GM18870 (cell line): ENCODE measurements around the gene HMG20A.

Experiments
- ATAC-seq: cut with Tn5 transposase; IDR thresholded peaks from one replicate; pipeline ENCODE4 v1.9.1; 2021; ENCODE audit warnings: moderate library complexity; ENCODE audit not compliant: unreplicated experiment

The HMG20A gene

GRCh38 chr15:77513226-77513625, 92.5 kb downstream of the HMG20A start:
- ATAC-seq = no peak

GRCh38 chr15:77514641-77515402, 94.1 kb downstream of the HMG20A start:
- no peak for ATAC-seq

GRCh38 chr15:77515613-77516012, 94.9 kb downstream of the HMG20A start:
- no peak for ATAC-seq

GRCh38 chr15:77516076-77516475, 95.4 kb downstream of the HMG20A start:
- no peak for ATAC-seq

GRCh38 chr15:77516786-77517185, 96.1 kb downstream of the HMG20A start:
- ATAC-seq = no peak

- no peak for ATAC-seq
Observed at GRCh38 chr15:77517579-77517978, 96.9 kb downstream of the HMG20A start.

- no peak for ATAC-seq
Observed at GRCh38 chr15:77518458-77518857, 97.8 kb downstream of the HMG20A start.

GRCh38 chr15:77519540-77519939, 98.9 kb downstream of the HMG20A start:
- no peak for ATAC-seq

GRCh38 chr15:77521206-77521605, 100.5 kb downstream of the HMG20A start:
- ATAC-seq = no peak

GRCh38 chr15:77525400-77525811, 104.7 kb downstream of the HMG20A start:
- ATAC-seq = no peak

GRCh38 chr15:77525907-77526594, 105.4 kb downstream of the HMG20A start:
- no peak for ATAC-seq

- ATAC-seq = no peak
Observed at GRCh38 chr15:77526595-77527163, 106.0 kb downstream of the HMG20A start.

GRCh38 chr15:77527164-77527778, 106.6 kb downstream of the HMG20A start:
- no peak for ATAC-seq

- ATAC-seq = no peak
Observed at GRCh38 chr15:77527831-77528231, 107.1 kb downstream of the HMG20A start.

GRCh38 chr15:77528290-77528967, 107.7 kb downstream of the HMG20A start:
- ATAC-seq = no peak

- no peak for ATAC-seq
Observed at GRCh38 chr15:77528968-77529319, 108.3 kb downstream of the HMG20A start.

- ATAC-seq = no peak
Observed at GRCh38 chr15:77529394-77530159, 108.9 kb downstream of the HMG20A start.

- ATAC-seq = no peak
Observed at GRCh38 chr15:77530576-77530975, 109.9 kb downstream of the HMG20A start.

GRCh38 chr15:77531191-77532000, 110.7 kb downstream of the HMG20A start:
- no peak for ATAC-seq
